HuH-7 (cell line): ENCODE results near the gene PDE4B.

Experiments
- DNase-seq: peaks from one replicate; pipeline ENCODE4 v3.0.0; 2011; ENCODE audit warnings: low spot score

Gene PDE4B

DNA sequence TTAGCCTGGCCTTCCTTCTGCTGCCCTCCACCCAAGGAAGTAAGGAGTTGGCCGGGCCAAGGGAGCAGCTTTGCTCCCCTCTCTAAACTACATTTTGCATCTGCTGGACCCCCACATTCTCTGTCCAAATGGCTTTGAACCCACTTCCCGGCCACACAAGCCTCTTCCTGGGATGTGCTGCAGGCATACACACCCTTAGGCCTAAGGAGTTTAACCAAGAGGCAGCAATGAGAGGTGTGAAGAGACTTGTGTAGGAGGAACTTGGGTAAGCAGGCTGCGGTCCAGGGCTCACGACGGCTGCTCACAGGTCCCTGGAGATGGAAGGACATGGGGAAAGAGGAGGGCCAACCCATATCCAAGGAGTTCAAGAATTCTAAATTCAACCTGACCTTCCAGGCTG, 544.6 kb downstream of the PDE4B start:
- no peak for DNase-seq

DNA sequence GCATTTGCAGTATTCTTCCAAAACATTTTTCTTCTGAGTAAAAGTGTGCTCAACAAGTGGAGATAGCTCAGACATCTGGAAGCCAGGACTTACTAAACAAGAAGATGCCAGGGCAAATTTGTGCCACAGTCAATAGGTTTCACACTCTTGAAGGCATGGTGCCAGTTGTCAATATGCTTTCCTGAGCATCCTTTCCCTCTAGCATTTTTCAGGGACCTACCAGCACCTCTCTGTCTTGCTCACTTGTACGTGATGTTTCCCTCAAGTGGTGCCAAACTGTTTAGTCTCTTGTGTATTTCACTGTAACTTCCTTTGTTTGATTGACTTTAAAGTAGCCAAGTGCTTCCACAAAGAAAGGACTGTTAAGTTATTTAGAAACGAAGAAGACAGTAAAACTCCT, 547.2 kb downstream of the PDE4B start:
- DNase-seq: no peak

DNA sequence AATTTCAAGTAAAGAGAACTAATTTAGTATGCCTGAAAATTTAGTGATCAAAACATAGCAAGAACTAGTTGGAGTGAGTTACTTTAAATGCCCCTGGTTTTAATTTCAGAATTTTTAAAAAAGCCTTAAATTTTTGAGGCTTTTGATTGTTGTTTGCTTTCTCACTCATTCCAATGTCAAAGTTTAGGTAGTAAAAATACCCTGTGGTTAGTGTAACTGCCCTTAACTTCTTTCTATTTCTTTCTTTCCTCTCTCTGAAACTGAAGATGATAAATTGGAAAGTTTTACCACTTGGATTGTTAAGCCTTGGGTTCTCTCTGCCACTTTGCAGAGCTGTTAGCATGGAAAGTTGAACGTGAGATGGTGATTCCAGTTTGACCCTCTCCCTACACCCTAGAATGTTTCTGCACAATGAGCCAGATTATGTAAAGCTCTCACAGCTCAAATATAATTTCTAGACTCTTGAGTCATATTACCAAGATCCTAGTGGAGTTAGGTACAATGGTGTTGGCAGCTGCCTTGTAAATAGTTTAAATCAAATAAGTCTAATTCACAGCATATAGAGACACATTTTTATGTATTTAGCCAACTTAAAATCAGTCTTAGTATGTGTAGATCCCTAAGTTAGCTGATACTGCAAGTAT, 548.9 kb downstream of the PDE4B start:
- DNase-seq: no peak

DNA sequence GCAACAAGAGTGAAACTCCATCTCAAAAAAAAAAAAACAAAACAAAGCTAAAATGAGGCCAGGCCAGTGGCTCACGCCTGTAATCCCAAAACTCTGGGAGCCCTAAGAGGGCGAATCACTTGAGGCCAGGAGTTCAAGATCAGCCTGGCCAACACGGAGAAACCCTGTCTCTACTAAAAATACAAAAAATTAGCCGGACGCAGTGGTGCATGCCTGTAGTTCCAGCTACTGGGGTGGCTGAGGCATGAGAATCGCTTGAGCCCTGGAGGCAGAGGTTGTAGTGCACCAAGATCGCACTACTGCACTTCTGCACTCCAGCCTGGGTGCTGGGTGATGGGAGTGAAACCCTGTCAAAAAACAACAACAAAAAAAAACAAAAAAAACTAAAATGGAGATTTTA, 550.0 kb downstream of the PDE4B start:
- no peak for DNase-seq

DNA sequence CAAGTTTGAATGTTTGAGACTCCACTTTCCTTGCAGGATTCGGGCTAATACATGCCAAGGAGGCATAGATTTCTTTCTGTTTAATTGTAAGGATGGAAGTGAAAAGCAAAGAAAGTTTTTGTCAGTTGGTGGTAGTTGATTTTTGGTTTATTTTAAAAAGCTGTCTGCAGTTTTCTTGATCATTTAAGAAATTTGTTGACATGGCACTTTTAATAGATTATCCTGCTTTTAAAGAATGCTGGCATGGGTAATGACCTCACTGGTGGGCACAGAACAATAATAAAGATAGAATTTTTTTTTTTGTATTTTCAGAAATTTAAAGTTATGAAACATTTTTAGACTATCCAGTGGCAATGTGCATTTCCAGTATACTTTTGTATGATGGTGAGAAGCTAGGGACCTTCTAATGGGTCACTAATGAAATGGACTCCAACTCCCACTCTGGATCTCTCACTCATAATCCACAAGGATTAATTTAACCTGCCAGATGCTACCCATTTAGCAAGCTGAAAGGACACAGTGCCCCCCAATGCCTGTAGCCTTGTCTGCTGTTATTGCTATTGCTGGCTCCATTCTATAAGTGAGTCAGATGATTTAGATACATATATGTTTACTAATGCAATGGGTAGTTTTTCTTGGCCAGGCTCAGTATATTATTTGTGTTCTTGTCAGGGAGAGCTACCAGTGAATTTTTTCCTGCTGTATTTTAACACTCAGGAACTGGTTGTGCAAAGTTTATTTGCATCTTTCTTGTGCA, 551.1 kb downstream of the PDE4B start:
- DNase-seq: no peak

DNA sequence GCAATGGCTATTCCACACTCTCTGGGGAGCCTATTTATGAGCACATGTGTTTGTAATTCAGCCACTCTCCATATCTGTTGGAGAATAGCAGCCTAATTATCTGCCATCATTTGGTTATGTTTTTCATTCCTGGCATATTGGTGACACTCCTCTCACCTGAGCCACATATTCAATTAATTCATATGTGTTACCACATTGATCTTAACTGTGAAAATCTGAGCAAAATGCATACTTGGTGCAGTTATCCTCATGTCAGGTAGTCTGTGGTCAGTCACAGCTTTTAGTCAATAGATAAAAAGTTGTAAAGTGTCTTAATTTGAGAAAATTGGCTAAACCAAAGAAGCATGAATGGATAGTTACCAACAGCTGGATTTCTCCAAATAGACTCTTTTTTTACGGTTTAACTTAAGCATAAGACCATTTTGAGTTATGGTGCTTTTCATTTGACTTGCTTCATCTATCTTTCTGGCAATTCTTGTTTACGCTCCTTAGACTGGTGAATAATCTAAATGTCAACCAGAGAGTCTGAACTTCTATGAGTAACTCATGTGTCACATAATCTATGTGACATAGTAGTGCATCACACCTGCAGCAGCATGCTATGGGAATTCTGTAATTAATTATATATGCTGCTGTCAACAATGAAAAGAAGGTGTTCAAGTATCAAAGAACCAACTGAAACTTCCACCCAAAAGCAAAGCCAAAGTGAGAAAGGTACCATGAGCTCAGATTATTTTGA, 553.5 kb downstream of the PDE4B start:
- DNase-seq: no peak

DNA sequence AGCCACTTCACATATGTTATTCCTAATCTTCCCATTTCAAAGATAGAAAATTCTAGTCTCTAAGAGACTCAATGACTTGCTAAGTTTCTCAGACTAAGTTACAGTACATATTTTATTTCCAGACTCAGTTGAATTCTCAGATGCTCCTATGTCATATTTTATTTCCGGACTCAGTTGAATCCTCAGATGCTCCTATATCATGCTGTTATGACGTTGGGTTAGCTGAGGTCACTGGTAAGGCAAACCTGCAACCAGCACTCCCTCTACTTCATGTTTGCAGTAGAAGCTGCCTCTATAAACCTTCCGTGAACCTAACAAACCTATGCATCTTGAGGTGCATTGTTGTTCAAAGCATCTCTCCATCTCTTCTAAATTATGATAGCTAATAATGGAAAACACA, 554.2 kb downstream of the PDE4B start:
- DNase-seq: no peak

DNA sequence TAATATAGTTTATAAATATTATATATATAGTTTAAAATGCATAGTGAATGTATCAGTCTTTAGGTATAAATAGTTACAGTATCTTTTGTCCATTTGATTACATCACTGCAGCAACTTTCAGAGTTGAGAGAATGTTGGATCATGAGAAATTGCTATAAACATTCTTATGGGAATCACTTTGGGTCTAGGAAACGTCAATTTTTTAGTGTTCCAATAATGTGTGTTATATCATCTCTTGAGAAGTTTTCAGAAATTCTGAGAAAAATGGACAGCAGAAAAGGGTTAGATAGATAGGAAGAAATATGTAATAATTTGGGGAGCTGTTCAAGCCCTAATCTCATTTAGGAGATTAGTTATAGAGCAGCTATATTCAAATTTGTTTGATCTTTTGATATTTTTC, 556.1 kb downstream of the PDE4B start:
- no peak for DNase-seq

DNA sequence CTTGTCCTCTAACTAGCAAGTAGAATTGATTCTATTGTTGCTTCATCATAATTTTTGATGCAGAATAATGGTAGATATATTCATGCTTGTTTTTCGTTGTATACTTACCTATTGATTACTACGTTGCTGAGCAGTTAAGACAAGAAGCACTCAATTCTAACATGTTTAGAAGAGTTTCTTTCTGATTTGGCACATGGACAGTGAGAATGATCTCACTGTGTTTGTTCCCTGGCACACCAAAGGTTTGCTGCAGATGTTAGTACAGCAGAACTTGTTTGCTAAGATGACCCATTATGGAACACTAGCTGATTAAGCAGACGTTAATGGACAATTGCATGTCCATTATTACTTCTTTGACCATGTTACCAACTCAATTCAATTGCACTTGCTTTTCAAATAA, 556.5 kb downstream of the PDE4B start:
- no peak for DNase-seq

DNA sequence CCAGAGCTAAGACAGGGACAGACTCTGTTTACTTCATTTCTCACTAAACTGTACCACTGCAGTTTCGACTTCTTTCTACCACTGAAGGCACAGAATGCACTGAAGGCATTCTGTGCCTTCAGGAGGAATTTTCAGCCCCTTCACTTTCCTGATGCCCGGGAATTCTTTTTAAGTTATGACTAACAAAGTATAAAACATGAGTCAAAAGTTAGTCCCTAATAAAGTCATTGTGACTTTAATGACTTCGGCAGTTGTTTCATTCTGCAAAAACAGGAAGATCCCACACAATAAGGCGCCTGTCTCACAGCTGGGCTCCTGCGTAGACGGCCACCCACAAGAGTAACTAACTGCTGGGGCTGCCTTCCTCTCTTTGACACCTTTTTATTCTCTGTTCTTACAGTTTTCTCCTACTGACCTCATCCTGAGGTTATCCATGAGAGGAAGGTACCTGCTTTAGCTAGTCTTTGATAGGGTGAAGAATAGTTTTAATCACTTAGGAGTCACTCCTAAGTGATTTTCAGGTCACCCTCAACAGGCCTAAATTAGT, 557.4 kb downstream of the PDE4B start:
- DNase-seq: no peak

DNA sequence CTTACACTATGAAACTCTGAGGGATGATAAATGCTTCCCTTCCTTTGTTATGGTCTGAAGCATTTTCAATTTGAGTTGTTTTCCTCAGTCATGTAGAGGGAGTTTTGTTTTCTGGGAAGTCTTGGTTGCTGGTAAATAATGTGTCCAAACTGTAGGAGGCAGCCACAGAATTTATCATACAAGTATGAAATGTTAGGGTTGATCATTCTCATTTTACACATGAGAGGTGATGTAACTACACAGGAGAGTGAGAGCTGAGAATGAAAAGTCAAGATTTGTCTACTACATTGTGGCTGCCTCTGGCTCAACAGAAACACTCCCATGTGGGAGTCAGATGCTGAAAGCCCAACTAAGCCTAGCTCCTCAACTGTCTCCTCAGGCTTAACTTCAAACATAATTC, 558.8 kb downstream of the PDE4B start:
- no peak for DNase-seq

DNA sequence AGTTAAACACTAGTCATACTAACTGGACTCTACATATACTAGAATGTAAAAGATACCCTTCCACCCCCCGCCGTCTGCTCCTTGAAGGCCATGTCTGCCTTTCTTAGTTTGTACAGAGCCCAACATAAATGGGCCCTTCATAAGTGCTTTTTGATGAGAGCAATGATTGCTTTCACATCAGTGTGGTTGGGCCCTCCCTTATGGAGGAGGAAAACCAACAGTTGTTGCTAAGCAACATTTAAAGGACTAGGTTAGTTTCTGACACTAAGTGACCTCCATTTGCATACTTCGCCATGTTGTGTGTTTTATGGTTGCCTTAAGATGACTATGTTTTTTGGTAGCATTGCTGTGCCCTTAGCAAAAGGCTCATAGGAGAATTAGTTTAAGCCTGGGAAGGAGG, 559.2 kb downstream of the PDE4B start:
- no peak for DNase-seq

DNA sequence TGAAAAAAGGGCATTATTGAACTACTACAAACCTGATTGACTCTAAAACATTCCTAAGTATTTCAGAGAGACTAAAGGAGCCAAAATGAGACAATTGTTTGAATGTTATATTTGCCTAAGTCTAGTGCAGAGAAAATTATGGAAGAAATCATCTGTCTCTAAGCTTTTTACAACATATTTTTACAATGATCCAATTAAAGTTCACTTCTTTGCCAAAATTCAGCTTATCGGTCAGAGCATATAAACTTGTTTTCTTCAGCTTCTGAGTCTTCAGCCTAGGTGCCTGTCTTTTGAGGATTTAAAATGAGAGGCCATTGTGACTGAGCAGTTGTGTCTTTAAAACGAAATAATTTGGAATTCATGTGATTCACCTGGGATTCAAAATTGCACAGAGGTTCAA, 560.1 kb downstream of the PDE4B start:
- no peak for DNase-seq

DNA sequence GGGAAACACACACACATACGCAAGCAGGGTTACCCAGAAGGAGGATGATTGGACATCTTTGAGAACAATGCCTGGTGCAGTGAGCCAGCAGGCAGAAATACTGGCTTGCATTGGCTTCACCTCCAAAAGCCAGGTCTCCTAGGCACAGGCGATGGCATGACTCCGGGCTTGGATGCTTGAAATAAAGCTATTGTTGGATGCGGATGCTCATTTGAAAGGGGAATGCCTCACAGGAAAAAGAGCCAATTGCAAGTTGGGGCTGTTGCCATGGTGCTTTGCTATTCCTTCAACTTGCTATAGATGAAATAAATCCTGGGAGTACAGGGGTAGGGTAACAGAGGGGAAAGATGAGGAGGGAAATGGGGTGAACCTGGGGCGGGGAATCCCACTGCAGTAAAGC, 560.6 kb downstream of the PDE4B start:
- DNase-seq: no peak

DNA sequence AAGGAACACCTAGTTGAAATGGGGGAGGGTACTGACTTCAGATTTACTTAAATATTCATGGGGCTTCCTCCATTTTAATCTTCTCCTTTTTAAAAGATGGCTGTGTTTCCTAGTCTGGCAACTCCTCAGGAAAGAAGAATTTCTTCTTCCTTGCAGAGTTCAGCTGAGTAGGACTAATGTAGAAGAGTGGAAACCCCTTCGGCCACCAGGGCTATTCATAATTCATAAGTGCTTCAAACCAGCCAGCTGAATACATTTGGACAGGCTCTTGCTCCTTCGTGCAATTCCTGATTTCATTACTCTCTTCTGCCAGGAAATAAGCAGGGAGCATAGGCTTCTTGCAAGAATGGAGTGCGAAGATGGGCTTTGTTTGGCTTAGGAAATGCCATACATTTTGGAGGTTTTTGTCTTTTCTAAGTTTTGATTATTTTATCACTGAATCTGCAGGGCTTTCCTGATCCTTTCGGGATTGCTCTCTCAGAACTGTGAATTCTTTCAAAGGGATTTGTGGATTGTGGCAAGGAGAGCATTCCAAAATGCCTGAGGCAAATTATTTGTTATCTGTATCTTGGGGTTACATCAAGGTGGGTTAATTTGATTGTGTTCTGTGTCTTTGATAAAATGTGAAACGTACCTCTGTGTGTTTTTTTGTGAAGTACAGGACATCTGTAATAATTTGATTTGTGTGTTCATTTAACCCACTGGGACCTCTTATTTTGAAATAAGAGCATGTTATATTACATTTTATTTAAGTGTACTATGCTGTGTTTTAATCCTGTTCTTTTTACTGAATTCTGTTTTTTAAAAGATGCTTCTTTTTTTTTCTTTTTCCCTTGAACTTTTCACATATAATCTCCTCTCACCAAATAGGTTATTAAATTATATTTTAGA, 561.9 kb downstream of the PDE4B start:
- no peak for DNase-seq

DNA sequence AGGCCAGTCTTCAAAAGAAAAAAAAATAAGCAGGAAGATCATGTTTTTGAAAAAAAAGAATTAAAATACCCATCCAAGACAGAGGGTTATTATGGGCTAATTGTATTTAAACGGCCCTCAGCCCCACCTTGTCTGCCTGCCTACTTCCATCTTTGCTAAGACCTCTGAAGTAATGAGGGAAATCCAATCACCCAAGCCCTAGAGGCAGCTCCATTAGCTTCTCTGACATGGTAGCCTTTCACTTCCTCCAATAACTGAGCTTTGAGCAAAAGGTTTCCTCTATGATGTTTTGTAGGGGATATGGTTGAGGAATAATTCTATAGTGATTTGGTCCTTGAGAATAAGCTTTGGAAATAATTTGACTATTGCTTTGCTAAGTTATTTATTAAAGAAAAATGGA, 563.1 kb downstream of the PDE4B start:
- DNase-seq: no peak

DNA sequence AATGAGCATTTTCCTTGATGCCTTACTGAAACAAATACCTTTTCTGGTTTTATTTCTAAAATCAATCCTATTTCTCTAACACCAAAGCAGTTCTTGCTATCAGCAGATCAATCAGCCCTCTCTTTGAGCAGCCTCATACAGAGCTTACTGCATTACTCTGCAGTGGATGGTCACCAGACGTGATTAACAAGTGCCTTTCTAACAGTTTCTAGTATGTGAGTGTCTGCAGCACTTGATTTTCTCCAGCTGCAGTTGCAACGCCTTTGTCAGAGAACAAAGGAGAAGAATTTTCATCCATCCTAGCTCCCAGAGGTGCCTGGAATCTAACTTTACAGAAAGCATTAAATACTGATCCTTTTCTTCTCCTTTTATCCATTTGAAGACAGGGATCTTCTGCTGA, 563.9 kb downstream of the PDE4B start:
- DNase-seq: no peak

DNA sequence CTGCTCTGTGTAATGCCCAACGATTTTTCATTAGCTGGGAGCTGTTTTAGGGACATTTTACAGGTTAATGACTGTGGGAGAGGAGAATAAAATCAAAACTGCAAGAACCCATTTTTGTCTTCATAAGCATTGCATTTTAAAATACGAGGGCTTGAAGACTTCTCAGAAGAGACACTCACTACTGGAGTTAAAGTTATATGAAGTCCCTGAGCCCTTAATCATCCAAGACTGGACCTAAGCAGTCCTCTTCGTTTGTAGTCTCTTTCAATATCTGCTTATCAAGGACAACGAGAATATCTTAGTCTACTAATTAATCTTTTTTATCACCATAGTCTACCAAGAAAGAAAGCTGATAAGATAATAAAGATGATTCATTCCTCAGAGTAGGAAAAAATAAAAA, 564.3 kb downstream of the PDE4B start:
- DNase-seq: no peak

DNA sequence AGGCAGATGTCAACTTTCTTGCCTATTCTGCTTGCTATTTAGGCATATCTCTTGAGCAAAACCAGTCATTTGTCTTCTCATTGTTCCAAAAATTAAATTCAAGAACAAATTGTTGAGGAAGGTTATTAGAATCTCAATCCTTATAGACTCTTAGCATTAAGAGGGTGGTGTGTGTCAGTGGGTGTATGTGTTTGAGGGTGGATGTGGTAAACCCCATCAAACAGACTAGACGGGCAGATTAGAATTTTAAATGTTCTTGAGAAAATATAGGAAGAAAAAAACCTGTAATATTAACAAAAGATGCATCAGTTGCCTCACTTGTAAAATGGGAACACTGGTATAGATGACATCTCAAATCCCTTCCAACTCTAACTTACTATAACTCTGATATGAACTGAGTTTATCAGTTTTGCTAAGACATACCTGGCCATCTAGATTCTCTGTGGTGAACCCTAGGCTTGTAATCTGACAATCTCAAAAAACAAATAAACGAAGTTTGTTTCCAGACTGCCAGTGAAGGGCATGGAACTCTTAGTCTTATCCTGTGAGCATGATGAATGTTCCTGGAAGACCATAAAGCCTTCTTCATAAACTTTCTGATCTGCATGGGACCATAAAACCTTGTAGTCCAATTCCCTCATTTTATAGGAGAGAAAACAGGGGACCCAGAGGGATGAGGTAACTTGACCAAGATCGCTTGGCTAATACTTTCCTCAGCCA, 564.9 kb downstream of the PDE4B start:
- no peak for DNase-seq

DNA sequence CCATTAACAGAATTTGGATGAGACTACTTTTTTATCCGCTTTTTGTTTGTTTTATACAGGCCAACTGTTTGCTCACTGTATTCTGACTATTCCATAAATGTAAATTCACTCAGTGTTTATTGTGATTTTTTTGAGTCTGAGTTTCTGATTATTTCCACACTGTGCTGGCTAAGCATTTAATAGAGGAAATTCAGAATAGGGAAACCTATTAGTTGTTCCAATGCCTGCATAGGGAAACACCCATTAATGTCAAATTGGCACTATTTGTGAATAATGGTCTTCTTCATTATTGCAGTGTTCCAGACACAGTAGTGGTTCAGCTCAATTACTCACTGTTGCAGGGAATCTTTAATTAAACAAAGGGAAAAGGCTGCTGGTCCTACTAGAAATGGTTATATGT, 566.6 kb downstream of the PDE4B start:
- no peak for DNase-seq

DNA sequence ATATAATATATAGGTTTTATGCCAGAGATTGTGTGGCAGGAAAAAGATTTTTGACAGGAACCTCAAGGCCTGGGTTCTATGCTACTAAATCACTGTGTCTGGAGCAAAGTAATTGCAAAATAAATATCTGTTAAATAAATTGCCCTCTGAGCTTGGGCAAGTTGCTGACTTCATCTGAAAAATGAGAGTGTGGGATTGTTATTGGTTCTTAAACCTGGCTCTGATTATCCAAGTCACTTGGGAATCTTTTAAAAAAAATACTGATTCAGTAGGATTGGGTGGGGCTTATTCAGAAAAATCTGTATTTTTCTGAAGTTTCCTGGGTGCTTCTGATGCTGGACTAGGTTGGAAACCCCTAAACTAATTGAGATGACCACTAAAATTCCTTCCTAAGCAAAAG, 567.1 kb downstream of the PDE4B start:
- no peak for DNase-seq
